HG03575 (cell line): ENCODE measurements around the gene STOM.

Experiments
- ATAC-seq: cut with Tn5 transposase; IDR thresholded peaks from one replicate; pipeline ENCODE4 v1.9.1; 2021; ENCODE audit not compliant: unreplicated experiment, insufficient number of reproducible peaks, low FRiP score; ENCODE audit errors: extremely low read depth

The STOM gene

GRCh38 chr9:121309171-121309570 is 60.9 kb downstream of the STOM start:
- ATAC-seq: no peak

GRCh38 chr9:121308765-121309164 is 61.3 kb downstream of the STOM start:
- ATAC-seq: no peak

DNA sequence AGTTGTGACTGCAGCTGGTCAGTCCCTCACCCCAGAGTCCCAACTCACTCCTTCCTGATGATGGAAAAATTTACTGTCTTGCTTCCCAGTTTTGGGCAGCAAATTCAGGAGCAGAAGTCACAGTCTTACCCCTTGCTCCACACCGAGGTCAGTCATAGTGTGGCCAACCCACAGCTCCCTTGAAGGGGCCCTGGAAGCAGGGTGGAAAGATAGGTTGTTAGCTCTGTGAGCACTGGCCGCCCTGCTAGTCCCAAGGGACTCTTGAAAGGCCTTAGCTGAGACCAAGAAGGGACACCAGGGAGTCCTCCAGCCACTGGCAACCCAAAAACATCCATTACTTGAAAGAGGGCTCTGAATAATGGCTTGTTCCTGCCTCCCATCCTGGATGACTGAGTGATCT is 62.1 kb downstream of the STOM start:
- ATAC-seq: no peak

DNA sequence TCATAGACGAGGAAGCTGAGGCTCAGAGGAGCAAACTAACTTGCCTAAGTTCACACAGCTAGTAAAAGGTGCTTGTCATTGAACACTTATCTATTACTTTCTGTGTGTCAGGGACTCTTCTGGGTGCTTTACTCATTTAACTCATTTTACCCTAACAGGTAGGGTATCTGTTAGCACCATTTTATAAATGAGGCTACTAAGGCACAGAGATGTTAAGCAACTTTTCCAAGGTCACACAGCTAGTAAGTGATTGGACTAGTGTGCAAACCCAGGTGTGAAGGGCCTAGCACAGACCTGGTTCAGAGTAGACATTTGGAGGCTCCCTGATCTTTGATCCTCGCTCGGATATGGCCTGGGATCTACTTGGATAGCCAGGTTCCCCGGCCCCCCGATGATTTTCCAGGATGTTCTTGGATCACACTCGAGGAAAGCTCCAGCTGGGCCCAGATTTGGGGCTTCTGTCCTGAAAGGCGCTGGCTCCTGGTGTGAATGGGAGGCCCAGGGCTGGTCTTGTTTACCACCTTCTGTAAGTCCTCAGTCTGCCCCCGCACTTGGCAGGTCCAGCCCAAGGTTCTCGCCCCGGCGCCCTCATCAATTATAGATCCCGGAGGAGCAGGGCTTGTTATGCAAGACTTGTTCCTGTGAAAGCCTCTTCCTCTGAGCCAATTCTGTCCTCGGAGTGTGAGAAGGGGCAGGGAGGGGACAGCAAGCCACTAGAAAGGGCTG is 64.6 kb downstream of the STOM start:
- ATAC-seq: no peak

DNA sequence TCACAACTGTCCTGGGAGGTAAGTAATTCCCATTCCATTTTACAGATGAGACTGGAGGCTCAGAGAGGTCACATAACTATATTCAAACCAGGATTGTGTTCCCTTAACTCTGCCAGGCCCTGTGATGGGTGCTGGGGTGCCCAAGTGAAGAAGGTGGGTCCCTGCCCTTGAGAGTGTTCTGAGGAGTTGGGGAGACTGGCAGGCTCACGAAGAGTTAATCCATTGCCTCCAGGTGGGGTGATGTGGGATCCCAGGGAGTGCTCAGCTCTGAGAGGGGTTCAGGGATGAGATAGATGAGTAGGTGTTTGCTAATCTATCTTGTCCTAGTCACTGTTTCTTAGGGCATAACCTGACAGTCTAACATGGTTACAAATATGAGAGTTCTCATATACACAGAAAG is 65.3 kb downstream of the STOM start:
- no peak for ATAC-seq

DNA sequence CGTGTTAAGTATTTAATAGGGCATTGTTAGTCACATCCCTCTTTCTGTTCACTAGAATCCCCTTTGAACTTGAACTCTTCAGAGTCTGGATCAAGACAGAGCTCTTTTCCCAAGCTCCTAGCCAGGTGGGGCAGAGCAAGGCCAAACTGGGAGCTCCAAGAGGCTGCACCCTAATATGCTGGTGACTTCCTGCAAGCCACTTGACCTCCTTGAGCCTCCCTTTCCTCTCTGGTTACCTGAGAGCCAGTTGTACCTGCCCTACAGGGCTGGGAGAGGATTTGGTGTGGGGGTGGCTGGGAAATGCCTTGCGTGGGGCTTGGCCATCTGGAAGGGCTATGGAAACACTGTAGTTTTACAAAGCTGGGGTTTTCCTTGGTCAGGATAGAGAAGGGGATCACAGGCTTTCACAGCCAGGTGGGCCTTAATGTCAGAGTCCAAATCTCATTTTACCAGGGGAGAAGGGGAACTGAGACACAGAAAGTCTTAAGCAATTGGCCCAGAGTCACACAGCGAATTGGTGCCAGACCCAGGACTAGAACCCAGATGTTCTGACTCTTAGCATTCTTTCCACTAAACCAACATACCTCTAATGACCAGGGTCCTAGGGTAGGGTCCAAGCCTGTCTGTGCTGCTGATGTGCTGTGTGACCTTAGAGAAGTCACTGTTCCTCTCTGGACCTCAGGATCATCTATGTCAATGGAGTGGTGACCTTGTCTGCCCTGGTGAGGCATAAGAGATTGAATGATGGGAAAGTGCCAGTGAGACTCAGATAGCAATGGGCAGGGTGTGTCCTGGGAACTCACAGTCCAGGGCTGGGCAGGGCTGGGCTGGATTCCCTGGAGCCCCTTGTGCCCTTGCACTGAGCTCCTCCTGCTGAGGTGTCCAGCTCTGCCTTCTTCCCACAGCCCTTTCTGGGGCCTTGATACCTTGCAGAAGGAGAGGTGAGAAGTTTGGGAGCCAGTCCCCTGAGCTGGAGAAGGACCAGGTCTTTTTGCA is 66.3 kb downstream of the STOM start:
- ATAC-seq: no peak

- ATAC-seq: no peak
Measured at GRCh38 chr9:121302786-121303185, 67.3 kb downstream of the STOM start.

DNA sequence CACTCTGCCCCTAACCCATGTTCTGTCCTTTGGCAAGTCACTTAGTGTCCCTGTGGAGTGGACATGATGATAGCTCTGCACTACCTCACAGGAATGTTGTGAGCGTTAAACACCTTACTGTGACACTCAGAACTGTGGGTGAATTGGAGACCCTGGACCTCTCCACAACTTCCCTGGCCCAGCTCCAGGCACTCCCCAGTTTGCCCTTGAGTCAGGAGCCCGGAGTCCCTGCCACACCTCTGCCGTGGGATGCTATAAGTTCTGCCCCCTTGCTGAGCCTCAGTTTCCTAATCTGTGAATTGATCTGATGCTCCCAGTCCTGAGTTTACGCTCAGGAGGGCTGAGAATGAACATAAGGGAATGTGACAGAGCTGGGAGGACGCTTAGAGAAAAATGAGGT is 67.7 kb downstream of the STOM start:
- no peak for ATAC-seq

DNA sequence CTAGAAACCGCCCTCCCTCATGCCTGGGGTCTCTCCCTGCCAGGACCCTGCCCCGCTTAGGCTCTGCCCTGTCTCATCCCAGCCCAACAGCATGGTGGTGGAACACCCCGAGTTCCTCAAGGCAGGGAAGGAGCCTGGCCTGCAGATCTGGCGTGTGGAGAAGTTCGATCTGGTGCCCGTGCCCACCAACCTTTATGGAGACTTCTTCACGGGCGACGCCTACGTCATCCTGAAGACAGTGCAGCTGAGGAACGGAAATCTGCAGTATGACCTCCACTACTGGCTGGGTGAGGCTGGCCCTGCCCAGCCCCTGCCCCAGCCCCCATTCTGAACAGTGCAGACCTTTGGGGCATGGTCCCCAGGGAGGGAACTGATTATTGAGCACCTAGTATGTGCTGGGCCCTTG is 68.2 kb downstream of the STOM start:
- no peak for ATAC-seq

GRCh38 chr9:121300283-121301119 is 69.5 kb downstream of the STOM start:
- no peak for ATAC-seq

- no peak for ATAC-seq
Measured at GRCh38 chr9:121299467-121300282, 70.4 kb downstream of the STOM start.

DNA sequence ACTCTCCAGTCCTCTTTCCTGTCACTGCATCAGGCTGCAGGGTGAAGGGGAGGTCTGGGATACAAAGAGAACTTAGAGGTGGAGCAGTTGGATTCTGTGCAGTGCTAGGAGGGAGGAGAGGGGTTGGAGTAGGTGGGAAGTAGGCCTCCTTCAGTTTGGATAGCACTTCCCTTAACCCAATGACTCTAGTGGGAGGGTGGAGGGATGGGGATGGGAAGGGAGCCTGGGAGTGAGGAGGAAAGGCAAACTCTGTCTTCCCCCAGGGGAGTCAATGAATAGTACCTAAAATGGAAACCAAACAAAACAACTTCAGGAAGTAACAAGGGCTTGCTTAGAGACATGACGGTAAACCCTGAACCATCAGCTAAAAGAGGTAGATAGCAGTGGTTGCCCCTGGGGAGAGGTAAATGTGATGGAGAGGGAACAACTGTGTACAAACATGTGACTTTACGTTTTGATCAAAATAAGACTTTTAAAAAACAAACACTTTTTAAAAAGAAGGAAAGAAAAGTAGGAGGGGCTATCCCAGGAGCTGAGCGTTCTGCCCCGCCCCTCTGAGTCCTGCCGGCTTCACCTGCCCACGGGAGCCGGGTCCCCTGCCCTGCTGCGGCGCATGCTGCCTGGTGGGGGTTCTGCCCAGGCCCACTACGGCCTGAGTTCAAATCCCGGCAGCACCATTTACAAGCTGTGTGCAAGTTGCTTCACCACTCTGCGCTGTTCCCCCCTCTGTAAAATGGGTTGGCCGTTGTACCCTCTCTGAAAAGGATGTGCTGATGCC is 71.2 kb downstream of the STOM start:
- no peak for ATAC-seq

DNA sequence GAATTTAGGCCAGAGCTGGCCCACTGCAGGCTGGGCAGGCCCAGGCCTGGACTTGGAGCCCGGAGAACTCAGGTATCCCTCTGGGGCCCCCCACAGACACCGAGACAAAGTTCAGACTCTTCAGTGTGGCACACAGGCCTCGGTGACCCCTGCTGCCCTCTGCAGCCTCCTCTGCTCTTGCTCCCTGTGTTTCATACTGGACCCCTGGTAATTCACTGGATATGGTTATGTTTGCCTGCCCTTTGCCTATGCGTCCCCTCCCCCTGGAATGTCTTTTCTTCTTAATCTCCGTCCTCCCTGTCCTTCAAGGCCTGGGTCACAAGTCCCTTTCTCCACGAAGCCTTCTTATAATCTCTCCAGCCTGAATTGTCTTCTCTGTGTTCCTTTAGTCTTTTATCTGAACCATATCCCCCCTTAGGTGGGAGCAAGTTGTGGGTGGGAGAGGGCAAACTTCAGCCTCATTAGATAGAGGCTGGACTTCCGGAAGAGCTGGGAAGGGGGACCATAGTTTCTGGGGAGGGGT is 72.0 kb downstream of the STOM start:
- no peak for ATAC-seq

DNA sequence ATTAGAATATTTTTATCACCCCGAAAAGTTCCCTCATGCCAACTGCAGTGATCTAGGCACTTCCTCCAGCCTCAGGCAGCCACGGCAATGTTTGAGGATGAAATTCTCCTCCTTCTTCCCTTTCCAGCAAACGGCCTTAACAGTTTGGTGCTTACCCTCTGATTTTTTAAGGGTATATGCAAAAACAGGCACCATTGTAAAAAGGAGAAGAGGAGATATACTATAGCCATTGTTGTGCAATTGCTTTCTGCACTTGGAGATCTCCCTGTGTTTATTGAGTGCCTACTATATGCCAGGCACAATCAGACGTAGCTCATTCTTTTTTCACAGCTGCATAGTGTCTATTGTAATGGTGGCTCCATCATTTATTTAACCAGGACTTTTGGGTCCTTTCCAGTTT is 72.7 kb downstream of the STOM start:
- no peak for ATAC-seq

DNA sequence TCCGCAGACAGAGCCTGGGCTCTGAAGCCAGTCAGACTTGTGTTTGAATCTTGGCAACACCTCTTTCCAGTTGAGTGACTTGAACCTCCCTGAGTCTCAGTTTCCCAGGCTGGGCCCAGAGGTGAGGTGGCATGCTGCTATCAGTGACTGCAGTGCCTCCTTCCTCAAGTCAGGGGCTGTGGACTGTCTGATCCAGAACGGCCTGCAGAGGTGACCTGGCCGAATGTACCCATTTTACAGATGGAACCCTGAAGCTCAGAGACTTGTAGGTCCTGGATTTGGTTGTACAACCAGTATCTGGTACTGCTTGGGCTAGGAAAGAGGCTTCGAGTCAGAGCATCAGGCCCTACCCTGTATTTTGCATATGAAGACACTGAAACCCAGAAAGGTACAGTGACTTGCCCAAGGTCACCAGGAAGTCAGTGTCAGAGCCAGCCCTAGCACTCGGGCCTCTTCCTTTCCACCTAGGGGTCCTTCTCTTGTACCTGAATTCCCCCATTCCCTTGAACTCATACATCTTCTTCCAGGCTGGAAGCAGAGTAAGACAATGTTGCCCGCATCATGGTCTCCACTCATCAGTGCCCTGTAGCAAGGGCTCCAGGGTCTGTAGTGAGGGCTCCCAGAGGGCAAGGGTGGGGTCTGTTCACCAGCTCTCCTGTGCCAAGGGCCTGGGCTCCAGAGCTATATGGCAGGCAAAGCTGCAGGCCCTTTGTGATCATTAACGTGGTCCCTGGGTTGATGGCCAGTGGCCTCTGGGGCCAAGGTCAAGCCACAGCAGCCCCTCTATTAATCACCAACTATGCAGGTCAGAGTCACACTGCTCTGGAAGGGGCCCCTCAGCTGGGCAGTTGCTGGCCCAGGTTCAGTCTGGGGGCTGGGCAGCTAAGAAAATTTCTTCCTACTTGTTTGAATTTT is 73.6 kb downstream of the STOM start:
- ATAC-seq: no peak

GRCh38 chr9:121295662-121296191 is 74.3 kb downstream of the STOM start:
- no peak for ATAC-seq
